GM08714 (cell line): ENCODE data around the gene LTBP2.

Experiments used
- H3K4me3 ChIP-seq: fragments of 200-500 bp; sonication (Bioruptor generic); 2 replicates; pipeline ENCODE4 v1.5.1; 2014; ENCODE audit warnings: mild to moderate bottlenecking, low read length, inconsistent platforms
- ZNF274 ChIP-seq: IDR thresholded peaks from 2 replicates; pipeline ENCODE4 v1.6.1; 2012; ENCODE audit warnings: mild to moderate bottlenecking, low read depth, low read length

LTBP2 gene

DNA sequence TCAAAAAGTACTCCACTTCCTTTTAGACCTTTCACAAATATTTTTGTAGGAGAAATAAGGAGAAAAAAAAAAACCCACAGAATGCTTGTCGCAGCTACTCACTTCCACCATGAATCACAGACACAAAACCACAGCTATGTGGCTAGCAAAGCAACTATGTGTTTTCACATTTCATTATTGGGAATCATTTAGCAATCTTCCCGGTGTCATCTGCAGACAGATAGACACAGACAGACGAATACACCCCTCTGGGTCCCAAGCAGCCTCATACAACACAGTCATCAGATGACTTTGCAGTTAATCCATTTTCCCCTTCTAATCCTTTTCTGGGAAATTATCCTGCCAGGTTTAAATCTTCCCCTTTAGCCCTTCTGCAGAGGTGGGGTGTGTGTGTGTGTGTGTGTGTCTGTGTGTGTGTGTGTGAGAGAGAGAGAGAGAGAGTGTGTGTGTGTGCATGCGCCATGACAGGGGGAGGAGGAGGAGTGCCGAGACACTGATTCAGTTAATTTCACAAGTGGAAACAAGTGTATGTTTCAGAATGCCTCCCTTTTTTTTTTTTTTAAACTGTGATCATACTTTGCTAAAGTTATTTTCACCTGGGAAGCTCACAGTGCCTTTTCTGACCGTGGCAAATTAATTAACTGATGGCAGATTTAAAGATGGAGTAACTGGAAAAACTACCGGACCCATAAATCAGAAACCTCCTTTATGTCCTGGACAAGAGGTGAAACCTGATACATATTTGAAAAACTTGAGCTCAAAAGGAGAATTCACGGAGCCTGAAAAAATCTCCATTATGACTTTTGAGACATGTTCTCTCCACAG is 39.9 kb downstream of the LTBP2 start:
- TF ChIP-seq ZNF274: no peak

GRCh38 chr14:74571441-74571841 is 40.6 kb downstream of the LTBP2 start:
- TF ChIP-seq ZNF274: no peak

More for the DNA sequence above, 39.9 kb downstream of the LTBP2 start:
- H3K4me3 ChIP-seq: no peak overlapping the region

GRCh38 chr14:74570696-74571095 is 41.3 kb downstream of the LTBP2 start:
- TF ChIP-seq ZNF274: no peak
- H3K4me3 ChIP-seq: no peak overlapping the region

More at GRCh38 chr14:74571441-74571841, 40.6 kb downstream of the LTBP2 start:
- no peak overlapping the region for H3K4me3 ChIP-seq

GRCh38 chr14:74569806-74570591 is 42.0 kb downstream of the LTBP2 start:
- no peak overlapping the region for H3K4me3 ChIP-seq
- TF ChIP-seq ZNF274: no peak

DNA sequence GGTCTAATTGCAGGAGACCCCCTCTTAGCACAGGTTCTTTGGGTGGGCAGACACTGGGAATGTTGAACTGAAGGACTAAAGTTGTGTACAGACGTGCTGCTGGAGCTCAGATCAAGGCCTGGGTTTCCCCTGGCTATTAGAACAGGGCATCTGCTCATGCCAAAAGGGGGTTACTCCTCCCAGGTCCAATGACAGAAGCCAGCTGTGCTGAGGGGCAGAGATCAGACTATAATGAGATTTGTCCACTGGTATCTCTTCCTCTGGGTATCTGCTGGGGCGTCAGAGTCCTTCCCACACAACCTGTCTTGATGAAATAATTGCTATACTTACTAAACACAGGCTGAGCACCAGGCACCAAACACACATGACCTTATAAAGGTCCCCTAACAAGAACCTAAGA is 42.6 kb downstream of the LTBP2 start:
- TF ChIP-seq ZNF274: no peak
- H3K4me3 ChIP-seq: no peak overlapping the region

GRCh38 chr14:74568911-74569310 is 43.1 kb downstream of the LTBP2 start:
- TF ChIP-seq ZNF274: no peak

DNA sequence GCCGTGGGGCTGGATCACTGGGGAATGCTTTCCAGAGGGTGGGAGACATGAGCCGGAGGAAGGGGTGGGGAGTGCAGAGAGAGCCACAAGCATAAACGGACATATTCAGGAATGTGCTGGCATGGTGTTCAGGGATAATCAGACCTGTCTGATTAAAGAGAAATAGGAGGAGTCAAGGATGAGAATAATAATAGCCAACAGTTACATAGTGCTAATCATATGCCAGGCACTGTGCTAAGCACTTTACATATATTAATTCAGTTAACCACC is 43.7 kb downstream of the LTBP2 start:
- no peak overlapping the region for H3K4me3 ChIP-seq
- TF ChIP-seq ZNF274: no peak

More at GRCh38 chr14:74568911-74569310, 43.1 kb downstream of the LTBP2 start:
- H3K4me3 ChIP-seq: no peak overlapping the region

DNA sequence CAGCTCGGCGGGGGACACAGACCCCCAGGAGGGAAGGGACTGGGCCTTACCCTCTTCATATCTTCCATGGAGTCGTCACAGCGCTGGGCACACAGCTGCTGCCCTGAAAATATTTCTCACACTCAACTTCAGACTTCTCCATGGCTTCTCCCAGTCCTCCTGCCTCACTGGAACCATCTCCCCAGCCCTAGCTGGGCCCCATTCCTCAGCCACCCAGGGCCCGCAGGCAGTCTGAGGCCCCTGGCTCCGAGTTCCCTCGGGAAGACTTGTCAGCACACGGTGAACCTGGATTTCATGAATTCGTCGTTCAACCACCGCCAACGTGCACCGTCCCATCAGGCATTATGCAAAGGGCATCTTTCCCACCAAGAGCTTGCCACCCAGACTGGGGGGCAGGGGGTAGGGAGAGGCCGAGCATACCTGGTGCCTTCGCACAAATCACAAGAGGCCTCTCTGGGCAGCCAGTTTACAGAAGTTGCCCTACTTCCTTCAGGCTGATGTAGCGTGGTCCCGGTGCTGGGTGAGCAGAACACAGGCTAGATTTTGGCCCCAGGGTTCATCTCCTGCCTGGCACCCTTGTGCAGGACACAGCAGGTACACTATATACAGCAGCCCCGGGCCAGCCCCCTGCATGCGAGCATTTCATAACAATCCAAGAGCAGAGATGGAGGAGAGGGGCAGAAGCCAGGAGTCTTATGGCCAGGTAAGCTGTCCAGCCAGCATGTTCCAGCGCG is 44.2 kb downstream of the LTBP2 start:
- no peak for TF ChIP-seq ZNF274
- no peak overlapping the region for H3K4me3 ChIP-seq

DNA sequence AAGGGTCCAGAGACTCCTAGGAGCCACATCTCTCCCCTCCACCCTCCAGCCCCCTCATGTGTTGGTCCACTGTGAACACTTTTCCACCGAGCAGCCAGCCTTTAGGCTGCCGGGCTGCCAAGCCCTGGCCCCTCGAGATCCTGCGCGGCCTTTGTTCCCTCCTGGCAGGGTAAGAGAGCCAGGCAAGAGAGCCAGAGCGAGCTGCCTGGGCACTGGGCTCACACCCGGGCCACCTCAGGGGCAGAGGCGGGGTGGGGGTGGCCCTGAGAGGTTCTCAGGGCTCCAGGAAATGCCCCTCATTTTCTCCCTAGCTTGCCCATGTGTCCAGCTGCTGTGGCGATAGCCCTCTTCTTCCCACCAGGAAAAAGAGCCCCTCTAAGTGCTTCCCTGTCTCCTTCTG is 44.8 kb downstream of the LTBP2 start:
- H3K4me3 ChIP-seq: no peak overlapping the region

DNA sequence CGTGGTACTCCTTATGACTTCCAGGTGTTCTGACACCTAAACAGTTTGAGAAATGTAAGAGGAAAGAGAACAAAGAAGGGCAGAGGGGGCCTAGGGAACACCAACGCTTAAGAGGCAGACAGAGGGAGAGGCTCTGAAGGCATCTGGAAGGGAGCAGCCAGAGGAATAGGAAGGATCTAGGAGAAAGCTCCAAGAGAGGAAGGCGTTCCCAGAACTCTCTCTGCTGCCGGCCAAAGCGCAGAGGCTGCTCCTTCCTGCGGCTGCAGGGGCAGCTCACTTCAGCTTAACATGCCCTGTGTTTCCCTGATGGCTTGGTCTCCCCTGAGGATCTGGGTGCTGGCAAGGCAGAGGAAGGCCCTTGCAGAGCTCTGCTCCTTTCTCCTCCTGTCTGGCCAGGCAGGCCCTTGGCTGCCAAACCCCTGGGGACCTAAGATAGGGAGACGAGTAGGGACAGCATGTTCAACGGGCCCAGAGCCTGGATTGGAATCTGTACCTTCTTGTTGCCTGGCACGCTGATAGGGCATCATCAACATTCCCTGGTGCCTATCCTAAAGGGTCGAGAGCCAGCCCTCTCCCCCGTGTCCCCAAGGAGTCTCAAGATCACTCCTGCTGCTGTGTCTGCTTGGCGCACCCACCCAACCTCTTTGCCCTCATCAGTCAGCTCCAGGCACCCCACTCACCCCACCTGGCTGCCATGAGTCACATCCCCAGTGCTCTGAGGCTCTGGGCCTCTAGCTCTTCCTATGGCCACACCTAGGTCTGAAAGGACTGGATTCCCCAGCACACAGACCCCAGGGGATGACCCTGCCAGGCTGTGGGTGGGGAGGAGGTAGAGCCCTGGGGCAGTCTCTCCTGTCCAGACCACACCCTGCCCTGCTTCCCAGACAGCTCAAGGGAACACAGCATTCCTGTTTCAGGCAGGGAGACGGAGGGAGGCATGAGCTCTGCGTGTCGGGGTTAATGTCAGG is 45.6 kb downstream of the LTBP2 start:
- TF ChIP-seq ZNF274: no peak
- H3K4me3 ChIP-seq: no peak overlapping the region

More for the DNA sequence above, 44.8 kb downstream of the LTBP2 start:
- no peak for TF ChIP-seq ZNF274

GRCh38 chr14:74563586-74564159 is 48.4 kb downstream of the LTBP2 start:
- TF ChIP-seq ZNF274: no peak
- H3K4me3 ChIP-seq: no peak overlapping the region

DNA sequence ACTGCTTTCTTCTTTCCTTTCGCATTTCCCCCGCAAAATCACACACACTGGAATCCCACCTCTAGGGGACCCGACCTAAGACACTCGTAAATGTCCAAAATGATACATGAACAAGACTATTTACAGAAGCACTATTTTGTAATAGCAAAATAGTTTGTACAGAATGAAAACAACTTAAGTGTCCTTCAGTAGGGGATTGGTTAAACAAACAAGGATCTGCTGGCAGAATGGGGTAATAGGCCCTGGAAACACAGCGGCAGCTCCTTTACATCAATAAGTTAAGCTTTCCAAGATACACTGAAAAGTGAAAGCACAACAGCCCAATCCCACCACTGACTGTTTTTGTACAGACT is 48.8 kb downstream of the LTBP2 start:
- TF ChIP-seq ZNF274: no peak
- no peak overlapping the region for H3K4me3 ChIP-seq

- no peak for TF ChIP-seq ZNF274
- no peak overlapping the region for H3K4me3 ChIP-seq
These were observed 49.4 kb downstream of the LTBP2 start for GRCh38 chr14:74562515-74563232.
